A549 (cell line): ENCODE results near the gene MCTP1.

Experiments
- BHLHE40 ChIP-seq: IDR thresholded peaks from 2 replicates; pipeline ENCODE4 v1.6.1; 2012; ENCODE audit warnings: low read depth, low read length, inconsistent platforms
- CBX2 ChIP-seq: fragments of 200-600 bp; sonication (generic); IDR thresholded peaks from 2 replicates; pipeline ENCODE4 v1.6.1; 2016; ENCODE audit warnings: low read depth, mild to moderate bottlenecking, borderline replicate concordance
- CEBPB ChIP-seq, 2 experiments: fragments of >200 bp in 1 of 2; sonication (Bioruptor Twin) in 1 of 2; formaldehyde crosslinking in 1 of 2; IDR thresholded peaks; 2 replicates each; pipeline ENCODE4 v1.6.1; 2012 to 2016
- CHD2 ChIP-seq: fragments of 150-350 bp; IDR thresholded peaks from 2 replicates; pipeline ENCODE4 v1.6.1; 2014; ENCODE audit warnings: low read length; ENCODE audit not compliant: partially characterized antibody
- FOSL2 ChIP-seq, 2 experiments: fragments of 450-650 bp in 1 of 2; fragments of >200 bp in 1 of 2; sonication (Bioruptor Twin) in 1 of 2; formaldehyde crosslinking; IDR thresholded peaks; 2 replicates each; pipeline versions ENCODE4 v1.5.0 to v1.6.1; 2016 to 2020; ENCODE audit warnings: mild to moderate bottlenecking in 1 of 2, moderate library complexity in 1 of 2
- HDAC2 ChIP-seq: fragments of 200-600 bp; sonication (generic); IDR thresholded peaks from 2 replicates; pipeline ENCODE4 v1.6.1; 2016
- MAZ ChIP-seq: fragments of 150-350 bp; IDR thresholded peaks from 2 replicates; pipeline ENCODE4 v1.6.1; 2014; ENCODE audit warnings: antibody characterized with exemption, low read depth, low read length, borderline replicate concordance
- POLR2A ChIP-seq: IDR thresholded peaks from 2 replicates; pipeline ENCODE4 v1.6.1; 2012; ENCODE audit warnings: mild to moderate bottlenecking, low read length
- RAD21 ChIP-seq, 2 experiments: fragments of >200 bp in 1 of 2; sonication (Bioruptor Twin) in 1 of 2; formaldehyde crosslinking in 1 of 2; IDR thresholded peaks in 1 of 2; conservative IDR thresholded peaks in 1 of 2; 2 replicates in 1 of 2; 3 replicates in 1 of 2; pipeline ENCODE4 v1.6.1; 2012 to 2018; ENCODE audit warnings: inconsistent platforms in 1 of 2
- ZFP36 ChIP-seq: fragments of 450-650 bp; IDR thresholded peaks from 2 replicates; pipeline ENCODE4 v1.6.1; 2014; ENCODE audit warnings: borderline replicate concordance; ENCODE audit not compliant: partially characterized antibody
- TF ChIP-seq, protein P1 (sequence below): fragments of >200 bp; sonication (Bioruptor Twin); formaldehyde crosslinking; IDR thresholded peaks from 3 replicates; pipeline ENCODE4 v1.5.1; 2016
- TF ChIP-seq, protein P2 (sequence below): IDR thresholded peaks from 2 replicates; pipeline ENCODE4 v1.6.1; 2012
- TF ChIP-seq, protein P3 (sequence below): fragments of 200-600 bp; sonication (generic); IDR thresholded peaks from 2 replicates; pipeline ENCODE4 v1.6.1; 2016; ENCODE audit warnings: antibody characterized with exemption, mild to moderate bottlenecking, moderate library complexity

DNA sequence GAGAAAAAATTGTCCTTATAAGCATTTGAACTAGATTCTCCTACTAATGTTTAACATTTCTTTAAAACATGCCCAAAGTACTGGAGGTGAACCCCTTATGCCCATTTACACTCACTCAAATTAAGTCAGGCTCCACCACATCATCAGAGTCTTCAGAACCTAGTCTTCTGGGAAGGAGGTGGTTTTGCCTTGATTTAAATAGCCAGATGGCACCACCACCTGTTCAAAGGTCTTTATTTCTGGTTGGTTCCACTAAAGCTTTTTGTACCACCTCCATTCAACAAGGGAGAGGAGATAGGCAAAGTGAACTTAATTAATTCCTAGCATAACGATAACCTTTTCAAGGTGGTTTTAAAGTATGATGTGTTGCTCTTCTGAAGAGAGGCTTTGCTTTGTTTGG lies 476.9 kb downstream of the MCTP1 start:
- TF ChIP-seq, protein P1, sequence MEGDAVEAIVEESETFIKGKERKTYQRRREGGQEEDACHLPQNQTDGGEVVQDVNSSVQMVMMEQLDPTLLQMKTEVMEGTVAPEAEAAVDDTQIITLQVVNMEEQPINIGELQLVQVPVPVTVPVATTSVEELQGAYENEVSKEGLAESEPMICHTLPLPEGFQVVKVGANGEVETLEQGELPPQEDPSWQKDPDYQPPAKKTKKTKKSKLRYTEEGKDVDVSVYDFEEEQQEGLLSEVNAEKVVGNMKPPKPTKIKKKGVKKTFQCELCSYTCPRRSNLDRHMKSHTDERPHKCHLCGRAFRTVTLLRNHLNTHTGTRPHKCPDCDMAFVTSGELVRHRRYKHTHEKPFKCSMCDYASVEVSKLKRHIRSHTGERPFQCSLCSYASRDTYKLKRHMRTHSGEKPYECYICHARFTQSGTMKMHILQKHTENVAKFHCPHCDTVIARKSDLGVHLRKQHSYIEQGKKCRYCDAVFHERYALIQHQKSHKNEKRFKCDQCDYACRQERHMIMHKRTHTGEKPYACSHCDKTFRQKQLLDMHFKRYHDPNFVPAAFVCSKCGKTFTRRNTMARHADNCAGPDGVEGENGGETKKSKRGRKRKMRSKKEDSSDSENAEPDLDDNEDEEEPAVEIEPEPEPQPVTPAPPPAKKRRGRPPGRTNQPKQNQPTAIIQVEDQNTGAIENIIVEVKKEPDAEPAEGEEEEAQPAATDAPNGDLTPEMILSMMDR = no peak
- TF ChIP-seq CHD2 = no peak
- no peak for TF ChIP-seq CEBPB (IDR thresholded peaks at IDR 0.05)
- TF ChIP-seq, protein P2, sequence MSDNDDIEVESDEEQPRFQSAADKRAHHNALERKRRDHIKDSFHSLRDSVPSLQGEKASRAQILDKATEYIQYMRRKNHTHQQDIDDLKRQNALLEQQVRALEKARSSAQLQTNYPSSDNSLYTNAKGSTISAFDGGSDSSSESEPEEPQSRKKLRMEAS = no peak
- TF ChIP-seq HDAC2 = no peak
- TF ChIP-seq, protein P3, sequence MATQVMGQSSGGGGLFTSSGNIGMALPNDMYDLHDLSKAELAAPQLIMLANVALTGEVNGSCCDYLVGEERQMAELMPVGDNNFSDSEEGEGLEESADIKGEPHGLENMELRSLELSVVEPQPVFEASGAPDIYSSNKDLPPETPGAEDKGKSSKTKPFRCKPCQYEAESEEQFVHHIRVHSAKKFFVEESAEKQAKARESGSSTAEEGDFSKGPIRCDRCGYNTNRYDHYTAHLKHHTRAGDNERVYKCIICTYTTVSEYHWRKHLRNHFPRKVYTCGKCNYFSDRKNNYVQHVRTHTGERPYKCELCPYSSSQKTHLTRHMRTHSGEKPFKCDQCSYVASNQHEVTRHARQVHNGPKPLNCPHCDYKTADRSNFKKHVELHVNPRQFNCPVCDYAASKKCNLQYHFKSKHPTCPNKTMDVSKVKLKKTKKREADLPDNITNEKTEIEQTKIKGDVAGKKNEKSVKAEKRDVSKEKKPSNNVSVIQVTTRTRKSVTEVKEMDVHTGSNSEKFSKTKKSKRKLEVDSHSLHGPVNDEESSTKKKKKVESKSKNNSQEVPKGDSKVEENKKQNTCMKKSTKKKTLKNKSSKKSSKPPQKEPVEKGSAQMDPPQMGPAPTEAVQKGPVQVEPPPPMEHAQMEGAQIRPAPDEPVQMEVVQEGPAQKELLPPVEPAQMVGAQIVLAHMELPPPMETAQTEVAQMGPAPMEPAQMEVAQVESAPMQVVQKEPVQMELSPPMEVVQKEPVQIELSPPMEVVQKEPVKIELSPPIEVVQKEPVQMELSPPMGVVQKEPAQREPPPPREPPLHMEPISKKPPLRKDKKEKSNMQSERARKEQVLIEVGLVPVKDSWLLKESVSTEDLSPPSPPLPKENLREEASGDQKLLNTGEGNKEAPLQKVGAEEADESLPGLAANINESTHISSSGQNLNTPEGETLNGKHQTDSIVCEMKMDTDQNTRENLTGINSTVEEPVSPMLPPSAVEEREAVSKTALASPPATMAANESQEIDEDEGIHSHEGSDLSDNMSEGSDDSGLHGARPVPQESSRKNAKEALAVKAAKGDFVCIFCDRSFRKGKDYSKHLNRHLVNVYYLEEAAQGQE = no peak
- no peak for TF ChIP-seq MAZ
- TF ChIP-seq RAD21 (conservative IDR thresholded peaks at IDR 0.05 in 1 of 2, IDR thresholded peaks at IDR 0.05 in 1 of 2) = no peak
- TF ChIP-seq ZFP36 = no peak
- TF ChIP-seq POLR2A = no peak
- no peak for TF ChIP-seq CBX2
- TF ChIP-seq BHLHE40 = no peak
- TF ChIP-seq FOSL2 (IDR thresholded peaks at IDR 0.05) = no peak
- no peak for TF ChIP-seq FOSL2 (CRISPR knock-in tag; IDR thresholded peaks at IDR 0.05)
